A549 (cell line): Measurements from ENCODE around the gene TSR3. TPM values are rescaled to one million over a fixed set of nuclear protein-coding genes. Genes with fewer than 3 reads are reported as not detected.

Experiments
- ATAC-seq, 2 experiments: fragments of 200-7000 bp in 1 of 2; fragments of >200 bp in 1 of 2; cut with Nextera tagmentation in 1 of 2; cut with Tn5 transposase in 1 of 2; 3 replicates each; pipeline versions ENCODE4 v1.8.0 to v1.9.1; 2018 to 2020; ENCODE audit warnings: mild to moderate bottlenecking in 1 of 2, moderate library complexity in 1 of 2
- CTCF ChIA-PET: fragments of 300-600 bp; sonication (Branson Sonifier 250); formaldehyde crosslinking; extraction: SDS; loops from one replicate; lab custom pipeline; 2021; ENCODE audit warnings: antibody characterized with exemption, inconsistent platforms; lab: Yijun Ruan, JAX
- POLR2A ChIA-PET: fragments of 350-600 bp; formaldehyde crosslinking; extraction: SDS; loops from one replicate; lab custom pipeline; 2021; ENCODE audit warnings: antibody characterized with exemption, inconsistent platforms; lab: Yijun Ruan, JAX
- DNase-seq, 2 experiments: peaks; one replicate each; pipeline versions ENCODE4 v3.0.0 to v3.0.0-alpha.2; 2011 to 2016; ENCODE audit warnings: low read depth in 1 of 2, low spot score in 1 of 2
- FAIRE-seq: peaks from 2 replicates; lab custom pipeline; 2011; peaks lifted over from hg19 to GRCh38; lab: Jason Lieb, UNC
- H3K27ac ChIP-seq, 2 experiments: fragments of >200 bp; sonication (Bioruptor Twin); formaldehyde crosslinking; 3 replicates each; pipeline ENCODE4 v1.5.1; 2016 to 2017
- H3K4me1 ChIP-seq: fragments of >200 bp; sonication (Bioruptor Twin); formaldehyde crosslinking; 3 replicates; pipeline ENCODE4 v1.6.1; 2016
- H3K4me2 ChIP-seq: fragments of >200 bp; sonication (Bioruptor Twin); formaldehyde crosslinking; 3 replicates; pipeline ENCODE4 v1.6.1; 2016
- H3K4me3 ChIP-seq: fragments of >200 bp; sonication (Bioruptor Twin); formaldehyde crosslinking; 3 replicates; pipeline ENCODE4 v1.5.1; 2016
- H3K9me3 ChIP-seq: fragments of >200 bp; sonication (Bioruptor Twin); formaldehyde crosslinking; 3 replicates; pipeline ENCODE4 v1.6.1; 2016
- ATOH8 ChIP-seq: fragments of 250-450 bp; sonication (Bioruptor Pico); IDR thresholded peaks from 2 replicates; pipeline ENCODE4 v1.5.0; 2020; ENCODE audit warnings: low read depth, mild to moderate bottlenecking, moderate library complexity
- CBX2 ChIP-seq: fragments of 200-600 bp; sonication (generic); IDR thresholded peaks from 2 replicates; pipeline ENCODE4 v1.6.1; 2016; ENCODE audit warnings: low read depth, mild to moderate bottlenecking, borderline replicate concordance
- CHD2 ChIP-seq: fragments of 150-350 bp; IDR thresholded peaks from 2 replicates; pipeline ENCODE4 v1.6.1; 2014; ENCODE audit warnings: low read length; ENCODE audit not compliant: partially characterized antibody
- CHD4 ChIP-seq: fragments of 200-600 bp; sonication (generic); IDR thresholded peaks from 2 replicates; pipeline ENCODE4 v1.6.1; 2016; ENCODE audit warnings: antibody characterized with exemption, mild to moderate bottlenecking, borderline replicate concordance
- ESRRA ChIP-seq: fragments of 150-350 bp; IDR thresholded peaks from 2 replicates; pipeline ENCODE4 v1.6.1; 2014; ENCODE audit warnings: mild to moderate bottlenecking, low read length, borderline replicate concordance
- HDAC2 ChIP-seq: fragments of 200-600 bp; sonication (generic); IDR thresholded peaks from 2 replicates; pipeline ENCODE4 v1.6.1; 2016
- HEYL ChIP-seq: fragments of 250-450 bp; sonication (Bioruptor Pico); IDR thresholded peaks from 2 replicates; pipeline ENCODE4 v1.8.0; 2021; ENCODE audit warnings: mild to moderate bottlenecking, moderate library complexity
- HOXB5 ChIP-seq: fragments of 250-450 bp; sonication (Bioruptor Pico); IDR thresholded peaks from 2 replicates; pipeline ENCODE4 v1.5.0; 2020; ENCODE audit warnings: mild to moderate bottlenecking, moderate library complexity
- MAFK ChIP-seq: fragments of 450-650 bp; IDR thresholded peaks from 2 replicates; pipeline ENCODE4 v1.6.1; 2014; ENCODE audit not compliant: partially characterized antibody
- NFE2L2 ChIP-seq: fragments of 150-350 bp; conservative IDR thresholded peaks from 2 replicates; pipeline ENCODE4 v1.6.1; 2014; ENCODE audit warnings: low read length
- PHF8 ChIP-seq: fragments of 200-600 bp; sonication (generic); IDR thresholded peaks from 2 replicates; pipeline ENCODE4 v1.6.1; 2016; ENCODE audit warnings: low read depth, mild to moderate bottlenecking, antibody characterized with exemption, moderate library complexity, borderline replicate concordance
- POLR2AphosphoS2 ChIP-seq: conservative IDR thresholded peaks from 2 replicates; pipeline ENCODE4 v1.6.1; 2012; ENCODE audit warnings: low read length, improper control_type of control experiment, inconsistent platforms
- RAD21 ChIP-seq, 2 experiments: fragments of >200 bp in 1 of 2; sonication (Bioruptor Twin) in 1 of 2; formaldehyde crosslinking in 1 of 2; IDR thresholded peaks in 1 of 2; conservative IDR thresholded peaks in 1 of 2; 2 replicates in 1 of 2; 3 replicates in 1 of 2; pipeline ENCODE4 v1.6.1; 2012 to 2018; ENCODE audit warnings: inconsistent platforms in 1 of 2
- RCOR1 ChIP-seq: fragments of 150-350 bp; IDR thresholded peaks from 2 replicates; pipeline ENCODE4 v1.6.1; 2014; ENCODE audit warnings: antibody characterized with exemption, low read length, low read depth
- REST ChIP-seq: fragments of 200-600 bp; sonication (generic); IDR thresholded peaks from 2 replicates; pipeline ENCODE4 v1.6.1; 2016; ENCODE audit warnings: antibody characterized with exemption, mild to moderate bottlenecking, moderate library complexity
- RFX5 ChIP-seq: fragments of 450-650 bp; IDR thresholded peaks from 2 replicates; pipeline ENCODE4 v1.7.1; 2014; ENCODE audit warnings: antibody characterized with exemption, mild to moderate bottlenecking, moderate library complexity
- SREBF2 ChIP-seq: fragments of 450-650 bp; IDR thresholded peaks from 2 replicates; pipeline ENCODE4 v1.6.1; 2014; ENCODE audit warnings: mild to moderate bottlenecking, moderate library complexity
- TP53 ChIP-seq: fragments of 250-450 bp; sonication (Bioruptor Pico); IDR thresholded peaks from 2 replicates; pipeline ENCODE4 v1.5.0; 2021; ENCODE audit warnings: mild to moderate bottlenecking, moderate library complexity
- ZNF302 ChIP-seq: fragments of 250-450 bp; sonication (Bioruptor Pico); IDR thresholded peaks from 2 replicates; pipeline ENCODE4 v1.9.0; 2021; ENCODE audit warnings: inconsistent platforms, mild to moderate bottlenecking, moderate library complexity
- WGBS: methylation state at CpG from one replicate; pipeline ENCODE4 v1.1.6; 2017; ENCODE audit errors: missing lambda C conversion rate; 5-methylcytosine and 5-hydroxymethylcytosine counted together
- polyA plus RNA-seq, 4 experiments: library from polyadenylated mRNA; depleted of rRNA in 3 of 4; stranded (reverse); fragments of >200 nt; fragmentation: RNase III in 1 of 4; extraction: RNeasy Plus Mini Kit Qiagen cat#74134 plus additional on column Dnase treatment in 1 of 4; gene quantifications; 2 replicates in 3 of 4; 3 replicates in 1 of 4; pipeline ENCODE4 v1.2.3, GENCODE V29; 2011 to 2017
- TF ChIP-seq, protein P1 (sequence below): fragments of 150-350 bp; IDR thresholded peaks from 2 replicates; pipeline ENCODE4 v1.6.1; 2014; ENCODE audit warnings: low read depth, mild to moderate bottlenecking, low read length

Gene TSR3
- polyA plus RNA-seq, 2 of the 4 experiments (the other 2 are of a cell fraction) = 32.6 to 52.3 TPM

DNA sequence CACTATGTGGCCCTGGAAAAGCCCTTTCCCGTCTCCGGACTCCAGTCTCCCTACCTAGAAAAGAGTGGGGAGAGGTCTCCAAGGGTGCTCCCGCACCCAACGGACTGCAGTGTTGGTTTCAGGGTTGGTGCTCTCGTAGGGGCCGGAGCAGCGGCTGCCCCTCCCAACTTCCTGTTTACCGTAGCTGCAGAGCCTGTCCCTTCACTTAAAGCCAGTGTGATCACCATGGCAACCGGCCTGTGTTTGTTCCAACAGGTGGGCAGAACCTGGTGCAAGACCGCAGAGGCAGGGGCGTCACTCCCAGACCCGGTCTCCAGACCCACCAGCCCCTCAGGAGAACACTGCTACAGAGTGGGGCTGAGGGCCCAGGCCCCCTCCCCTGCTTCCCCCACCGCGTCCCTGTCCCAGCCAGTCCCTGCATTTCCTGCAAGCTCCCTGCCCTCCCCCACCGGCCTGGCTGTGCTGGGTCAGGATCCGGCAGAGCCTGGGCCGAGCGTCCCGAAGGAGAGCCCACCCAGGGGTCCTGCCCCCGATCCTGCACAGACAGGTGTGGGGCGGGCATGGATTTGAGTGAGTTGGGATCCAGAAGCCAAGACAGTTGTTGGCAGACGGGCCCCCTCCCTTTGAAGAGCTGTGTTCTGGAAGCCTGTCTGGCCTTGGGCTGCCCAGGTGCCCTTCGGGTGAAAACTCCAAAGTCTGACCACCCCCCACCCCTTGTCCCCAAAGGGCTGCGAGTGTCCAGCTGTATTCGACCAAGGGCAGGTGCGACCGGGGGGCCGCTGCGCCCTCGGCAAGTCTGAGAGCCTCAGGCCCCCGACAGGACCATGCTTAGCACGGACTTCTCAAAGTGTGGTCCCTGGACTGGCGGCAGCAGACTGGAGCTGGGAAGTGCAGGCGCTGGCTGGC is 19.7 kb downstream of the TSR3 start:
- WGBS = 32% methylated on average over 22 of the region's 34 CpGs
- TF ChIP-seq ATOH8 (CRISPR knock-in tag) = no peak
- TF ChIP-seq NFE2L2 = no peak
- TF ChIP-seq TP53 (CRISPR knock-in tag) = no peak
- TF ChIP-seq CHD4 = no peak
- TF ChIP-seq PHF8 = no peak
- no peak for TF ChIP-seq HDAC2
- no peak for TF ChIP-seq CBX2
- no peak for TF ChIP-seq POLR2AphosphoS2
- TF ChIP-seq CHD2 = no peak
- TF ChIP-seq REST = no peak
- TF ChIP-seq MAFK = no peak
- TF ChIP-seq, protein P1, sequence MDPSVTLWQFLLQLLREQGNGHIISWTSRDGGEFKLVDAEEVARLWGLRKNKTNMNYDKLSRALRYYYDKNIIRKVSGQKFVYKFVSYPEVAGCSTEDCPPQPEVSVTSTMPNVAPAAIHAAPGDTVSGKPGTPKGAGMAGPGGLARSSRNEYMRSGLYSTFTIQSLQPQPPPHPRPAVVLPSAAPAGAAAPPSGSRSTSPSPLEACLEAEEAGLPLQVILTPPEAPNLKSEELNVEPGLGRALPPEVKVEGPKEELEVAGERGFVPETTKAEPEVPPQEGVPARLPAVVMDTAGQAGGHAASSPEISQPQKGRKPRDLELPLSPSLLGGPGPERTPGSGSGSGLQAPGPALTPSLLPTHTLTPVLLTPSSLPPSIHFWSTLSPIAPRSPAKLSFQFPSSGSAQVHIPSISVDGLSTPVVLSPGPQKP = no peak
- TF ChIP-seq SREBF2 = no peak
- TF ChIP-seq RCOR1 = no peak
- TF ChIP-seq ESRRA = no peak
- no peak for TF ChIP-seq HOXB5 (CRISPR knock-in tag)
- no peak for TF ChIP-seq RAD21 (conservative IDR thresholded peaks at IDR 0.05 in 1 of 2, IDR thresholded peaks at IDR 0.05 in 1 of 2)
- TF ChIP-seq HEYL (CRISPR knock-in tag) = no peak
- no peak for TF ChIP-seq RFX5
- TF ChIP-seq ZNF302 (CRISPR knock-in tag) = no peak
- TF ChIP-seq, all 56 proteins: peak for 0
- peak; percentile 30 to 60 for ATAC-seq
- ChIA-PET POLR2A (interaction anchor here (1.3 kb wide), 1 partner anchor 23 kb away, joined by 7 read pairs; the partner anchor contains the start of gene UBE2I), CTCF (interaction anchor here (0.9 to 3.8 kb wide), 7 partner anchors 8 to 39 kb away, joined by 3 to 16 read pairs (median 4); no protein-coding TSS in a partner anchor)
- FAIRE-seq = no peak
- DNase-seq = peak; percentile 82 to 94
- Histone ChIP-seq H3K4me1 (peaks cover 29% of the 10 kb centered on the region), H3K4me3 (no peak overlapping the region), H3K9me3 (no peaks in the 10 kb centered on the region), H3K4me2 (peak overlapping the region; percentile 72), H3K27ac (peak overlapping the region; percentile 47 to 74; a peak in 5 of 6 replicates)
